Measurements from ENCODE around the gene AIG1.

Gene AIG1

DNA sequence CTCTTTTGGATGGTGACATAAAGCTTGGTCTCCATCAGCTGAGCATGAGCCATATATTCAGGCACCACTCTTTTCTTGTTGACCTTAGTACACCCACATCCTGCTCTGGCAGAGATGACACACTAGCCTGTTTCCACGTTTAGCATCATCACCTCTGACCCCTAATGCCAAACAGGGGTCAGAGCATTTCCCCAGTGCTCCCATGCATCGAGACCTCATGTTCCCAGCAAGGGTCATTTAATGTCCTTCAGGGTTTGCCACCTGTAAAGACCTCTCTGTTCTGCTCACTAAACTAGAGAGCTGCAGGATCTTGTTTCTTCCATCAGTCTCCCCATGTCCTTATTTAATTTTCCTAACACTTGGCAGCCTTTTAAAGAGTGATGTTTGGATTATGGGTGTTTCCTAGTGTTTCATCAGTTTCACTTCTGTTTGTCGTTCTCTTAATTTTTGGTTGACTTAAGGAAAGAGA is 97.5 kb downstream of the AIG1 start:
- Histone ChIP-seq H2AFZ (ENCODE audit: low read length) (no peak overlapping the region), H3K79me2 (ENCODE audit: insufficient read depth, low read length) (no peaks in the 10 kb centered on the region), H3K4me3 (ENCODE audit: low read depth, low read length, poor library complexity, severe bottlenecking) (no peak overlapping the region), H3K4me2 (ENCODE audit: low read length) (no peak overlapping the region), H3K4me1 (ENCODE audit: insufficient read depth, low read length, severe bottlenecking) (no peaks in the 10 kb centered on the region), H3K9ac (ENCODE audit: low read length) (no peak overlapping the region), H3K9me3 (ENCODE audit: low read length) (no peaks in the 10 kb centered on the region), H3K36me3 (ENCODE audit: insufficient read depth, low read length) (no peaks in the 10 kb centered on the region), H4K20me1 (ENCODE audit: insufficient read depth, low read length) (no peaks in the 10 kb centered on the region), H3K27me3 (ENCODE audit: insufficient read depth, low read length) (no peaks in the 10 kb centered on the region), H3K9me2 (ENCODE audit: low read depth, low read length) (no peaks in the 10 kb centered on the region), H3K27ac (ENCODE audit: low read depth, low read length, poor library complexity, severe bottlenecking) (no peak overlapping the region), H3F3A (ENCODE audit: insufficient read depth, low read length) (no peaks in the 10 kb centered on the region)
- no peak for TF ChIP-seq EZH2 (IDR thresholded peaks at IDR 0.05; ENCODE audit: borderline replicate concordance, low read length)
- TF ChIP-seq, protein P1, sequence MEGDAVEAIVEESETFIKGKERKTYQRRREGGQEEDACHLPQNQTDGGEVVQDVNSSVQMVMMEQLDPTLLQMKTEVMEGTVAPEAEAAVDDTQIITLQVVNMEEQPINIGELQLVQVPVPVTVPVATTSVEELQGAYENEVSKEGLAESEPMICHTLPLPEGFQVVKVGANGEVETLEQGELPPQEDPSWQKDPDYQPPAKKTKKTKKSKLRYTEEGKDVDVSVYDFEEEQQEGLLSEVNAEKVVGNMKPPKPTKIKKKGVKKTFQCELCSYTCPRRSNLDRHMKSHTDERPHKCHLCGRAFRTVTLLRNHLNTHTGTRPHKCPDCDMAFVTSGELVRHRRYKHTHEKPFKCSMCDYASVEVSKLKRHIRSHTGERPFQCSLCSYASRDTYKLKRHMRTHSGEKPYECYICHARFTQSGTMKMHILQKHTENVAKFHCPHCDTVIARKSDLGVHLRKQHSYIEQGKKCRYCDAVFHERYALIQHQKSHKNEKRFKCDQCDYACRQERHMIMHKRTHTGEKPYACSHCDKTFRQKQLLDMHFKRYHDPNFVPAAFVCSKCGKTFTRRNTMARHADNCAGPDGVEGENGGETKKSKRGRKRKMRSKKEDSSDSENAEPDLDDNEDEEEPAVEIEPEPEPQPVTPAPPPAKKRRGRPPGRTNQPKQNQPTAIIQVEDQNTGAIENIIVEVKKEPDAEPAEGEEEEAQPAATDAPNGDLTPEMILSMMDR (IDR thresholded peaks at IDR 0.05; ENCODE audit: low read length) = no peak

DNA sequence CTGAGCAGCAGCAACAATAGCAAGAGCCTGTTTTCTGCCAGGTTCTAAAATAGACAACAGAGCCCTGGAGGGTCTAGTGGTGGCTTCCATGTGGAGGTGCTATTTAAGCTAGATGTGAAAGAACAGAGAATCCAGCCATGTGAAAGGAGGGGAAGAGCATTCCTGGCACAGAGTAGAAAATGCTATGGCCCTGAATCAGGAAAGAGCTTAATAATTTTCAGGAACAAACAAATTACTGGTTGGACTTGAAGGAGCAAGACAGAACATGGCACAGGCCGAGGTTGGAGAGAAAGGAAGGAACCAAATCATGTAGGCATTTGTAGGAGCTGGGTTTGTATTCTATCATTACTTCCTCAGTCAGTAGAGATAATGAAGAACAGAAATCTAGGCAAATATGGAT is 98.3 kb downstream of the AIG1 start:
- Histone ChIP-seq H3F3A (ENCODE audit: insufficient read depth, low read length) (no peaks in the 10 kb centered on the region), H3K36me3 (ENCODE audit: insufficient read depth, low read length) (no peaks in the 10 kb centered on the region), H3K9me3 (ENCODE audit: low read length) (no peaks in the 10 kb centered on the region), H3K4me2 (ENCODE audit: low read length) (no peak overlapping the region), H3K9ac (ENCODE audit: low read length) (no peak overlapping the region), H3K27ac (ENCODE audit: low read depth, low read length, poor library complexity, severe bottlenecking) (no peak overlapping the region), H4K20me1 (ENCODE audit: insufficient read depth, low read length) (no peaks in the 10 kb centered on the region), H3K4me3 (ENCODE audit: low read depth, low read length, poor library complexity, severe bottlenecking) (no peak overlapping the region), H3K27me3 (ENCODE audit: insufficient read depth, low read length) (no peaks in the 10 kb centered on the region), H2AFZ (ENCODE audit: low read length) (no peak overlapping the region), H3K4me1 (ENCODE audit: insufficient read depth, low read length, severe bottlenecking) (no peaks in the 10 kb centered on the region), H3K79me2 (ENCODE audit: insufficient read depth, low read length) (no peaks in the 10 kb centered on the region), H3K9me2 (ENCODE audit: low read depth, low read length) (no peaks in the 10 kb centered on the region)
- TF ChIP-seq, protein P1 (IDR thresholded peaks at IDR 0.05; ENCODE audit: low read length) = no peak
- TF ChIP-seq EZH2 (IDR thresholded peaks at IDR 0.05; ENCODE audit: borderline replicate concordance, low read length) = no peak

DNA sequence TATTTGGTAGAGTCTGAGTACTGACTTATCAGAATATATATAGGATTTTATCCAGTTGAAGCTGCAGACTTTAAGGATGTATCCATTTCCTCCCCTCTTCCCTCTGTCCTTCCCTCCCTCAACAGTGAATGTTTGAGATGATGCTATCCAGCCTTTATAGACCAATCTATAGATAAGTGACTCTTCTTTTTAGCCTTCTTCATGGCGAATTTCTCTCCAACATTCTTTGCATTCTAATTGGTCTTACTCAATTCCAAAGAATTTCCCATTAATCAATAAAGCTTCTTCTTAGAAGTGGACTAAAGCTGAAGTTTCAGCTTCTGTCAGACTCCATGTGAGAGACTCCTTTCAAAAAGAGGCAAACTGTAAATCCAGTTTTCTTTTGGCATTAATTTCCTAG is 99.3 kb downstream of the AIG1 start:
- TF ChIP-seq, protein P1 (IDR thresholded peaks at IDR 0.05; ENCODE audit: low read length) = no peak
- TF ChIP-seq EZH2 (IDR thresholded peaks at IDR 0.05; ENCODE audit: borderline replicate concordance, low read length) = no peak

More for the DNA sequence above, 99.3 kb downstream of the AIG1 start:
- H3F3A ChIP-seq (ENCODE audit: insufficient read depth, low read length) = no peaks in the 10 kb centered on the region
- no peaks in the 10 kb centered on the region for H3K27me3 ChIP-seq (ENCODE audit: insufficient read depth, low read length)
- H4K20me1 ChIP-seq (ENCODE audit: insufficient read depth, low read length) = no peaks in the 10 kb centered on the region
- no peaks in the 10 kb centered on the region for H3K9me3 ChIP-seq (ENCODE audit: low read length)
- no peaks in the 10 kb centered on the region for H3K9me2 ChIP-seq (ENCODE audit: low read depth, low read length)
- H3K9ac ChIP-seq (ENCODE audit: low read length) = no peak overlapping the region
- H3K27ac ChIP-seq (ENCODE audit: low read depth, low read length, poor library complexity, severe bottlenecking) = no peak overlapping the region
- H3K4me1 ChIP-seq (ENCODE audit: insufficient read depth, low read length, severe bottlenecking) = no peaks in the 10 kb centered on the region
- H3K4me3 ChIP-seq (ENCODE audit: low read depth, low read length, poor library complexity, severe bottlenecking) = no peak overlapping the region
- H3K79me2 ChIP-seq (ENCODE audit: insufficient read depth, low read length) = no peaks in the 10 kb centered on the region
- H3K36me3 ChIP-seq (ENCODE audit: insufficient read depth, low read length) = no peaks in the 10 kb centered on the region
- no peak overlapping the region for H2AFZ ChIP-seq (ENCODE audit: low read length)
- no peak overlapping the region for H3K4me2 ChIP-seq (ENCODE audit: low read length)

All from OCI-LY1 (cell line).